H1 (cell line): ENCODE results near the gene PAX7. TPM values are rescaled to one million over a fixed set of nuclear protein-coding genes. Genes with fewer than 3 reads are reported as not detected.

ENCODE experiments used
- CTCF ChIA-PET: fragments of 300-600 bp; sonication (Branson Sonifier 250); formaldehyde crosslinking; loops from one replicate; lab custom pipeline; 2021; ENCODE audit not compliant: partially characterized antibody; lab: Charles Lee
- POLR2A ChIA-PET: fragments of 300-600 bp; sonication (Branson Sonifier 250); formaldehyde crosslinking; loops from one replicate; lab custom pipeline; 2021; ENCODE audit warnings: inconsistent platforms; ENCODE audit not compliant: partially characterized antibody; lab: Charles Lee
- DNase-seq, 2 experiments: peaks; one replicate each; pipeline versions ENCODE4 v3.0.0 to v3.0.0-alpha.2; 2010 to 2022; ENCODE audit warnings: low spot score in 2 of 2, low read depth in 1 of 2, mixed read lengths in 1 of 2
- FAIRE-seq: peaks from 2 replicates; lab custom pipeline; 2011; peaks lifted over from hg19 to GRCh38; lab: Jason Lieb, UNC
- H2AFZ ChIP-seq: 2 replicates; pipeline ENCODE4 v1.8.1; 2012; ENCODE audit warnings: low read length, inconsistent platforms
- H2AK5ac ChIP-seq: 2 replicates; pipeline ENCODE4 v1.6.1; 2013; ENCODE audit warnings: low read depth, low read length
- H2BK120ac ChIP-seq: replicated peaks from 2 replicates; pipeline ENCODE3; 2013; ENCODE audit warnings: low read depth, low read length, inconsistent platforms
- H2BK12ac ChIP-seq: 2 replicates; pipeline ENCODE4 v1.6.1; 2013; ENCODE audit warnings: low read depth, low read length
- H2BK15ac ChIP-seq: 2 replicates; pipeline ENCODE4 v1.6.1; 2013; ENCODE audit warnings: low read length
- H2BK20ac ChIP-seq: 2 replicates; pipeline ENCODE4 v1.6.1; 2013; ENCODE audit warnings: low read length
- H2BK5ac ChIP-seq: 2 replicates; pipeline ENCODE4 v1.6.1; 2013; ENCODE audit warnings: low read depth, low read length
- H3K14ac ChIP-seq: 2 replicates; pipeline ENCODE4 v1.6.1; 2013; ENCODE audit warnings: inconsistent platforms; ENCODE audit not compliant: insufficient read length
- H3K18ac ChIP-seq: 2 replicates; pipeline ENCODE4 v1.6.1; 2013; ENCODE audit warnings: low read length; ENCODE audit errors: extremely low read depth
- H3K23ac ChIP-seq: 2 replicates; pipeline ENCODE4 v1.6.1; 2013; ENCODE audit warnings: inconsistent platforms; ENCODE audit not compliant: insufficient read length
- H3K23me2 ChIP-seq: 2 replicates; pipeline ENCODE4 v1.6.1; 2013; ENCODE audit warnings: low read depth, low read length
- H3K27ac ChIP-seq: 2 replicates; pipeline ENCODE4 v1.6.1; 2011; ENCODE audit warnings: low read depth, low read length, inconsistent platforms
- H3K27me3 ChIP-seq, 4 experiments: replicated peaks in 1 of 4; 1 replicate in 1 of 4; 2 replicates in 3 of 4; pipeline versions ENCODE4 v1.6.1 to v1.8.1; 2011 to 2013; ENCODE audit warnings: low read length in 3 of 4, mild to moderate bottlenecking in 3 of 4, inconsistent platforms in 2 of 4, mixed read lengths in 2 of 4, moderate library complexity in 1 of 4; ENCODE audit not compliant: control insufficient read depth in 3 of 4, insufficient read depth in 3 of 4; ENCODE audit errors: extremely low read depth in 1 of 4
- H3K36me3 ChIP-seq, 4 experiments: 2 replicates each; pipeline versions ENCODE4 v1.6.1 to v1.8.1; 2011 to 2013; ENCODE audit warnings: mild to moderate bottlenecking in 4 of 4, low read length in 3 of 4, moderate library complexity in 2 of 4, control low read depth in 1 of 4, inconsistent platforms in 1 of 4; ENCODE audit not compliant: insufficient read depth in 4 of 4, control insufficient read depth in 2 of 4
- H3K4ac ChIP-seq: replicated peaks from 2 replicates; pipeline ENCODE3; 2013; ENCODE audit warnings: low read length, low read depth, mixed read lengths, inconsistent platforms; ENCODE audit not compliant: insufficient read length
- H3K4me1 ChIP-seq, 4 experiments: replicated peaks in 1 of 4; 1 replicate in 1 of 4; 2 replicates in 3 of 4; pipeline versions ENCODE4 v1.6.1 to v1.8.1; 2011 to 2013; ENCODE audit warnings: low read length in 3 of 4, inconsistent platforms in 2 of 4, mixed read lengths in 1 of 4; ENCODE audit not compliant: insufficient read depth in 4 of 4, control insufficient read depth in 3 of 4
- H3K4me2 ChIP-seq, 2 experiments: 2 replicates each; pipeline versions ENCODE4 v1.6.1 to v1.8.1; 2011 to 2013; ENCODE audit warnings: low read depth in 2 of 2, low read length in 2 of 2, control low read depth in 1 of 2, inconsistent platforms in 1 of 2, mild to moderate bottlenecking in 1 of 2; ENCODE audit not compliant: insufficient read depth in 1 of 2
- H3K4me3 ChIP-seq, 4 experiments: fragments of 200-600, 300-600 bp in 1 of 4; sonication (generic), shearing (Covaris generic), sonication (Bioruptor Twin) in 1 of 4; 2 replicates each; pipeline versions ENCODE4 v1.5.1 to v1.8.1; 2011 to 2016; ENCODE audit warnings: low read length in 4 of 4, low read depth in 3 of 4, control low read depth in 2 of 4, inconsistent platforms in 2 of 4, mild to moderate bottlenecking in 2 of 4, mixed read lengths in 1 of 4, moderate library complexity in 1 of 4; ENCODE audit not compliant: insufficient read depth in 2 of 4; ENCODE audit errors: extremely low read depth in 1 of 4
- H3K56ac ChIP-seq: replicated peaks from 2 replicates; pipeline ENCODE3; 2013; ENCODE audit warnings: low read depth, mild to moderate bottlenecking, mixed read lengths, low read length, inconsistent platforms; ENCODE audit not compliant: insufficient read length
- H3K79me1 ChIP-seq: 2 replicates; pipeline ENCODE4 v1.6.1; 2013; ENCODE audit warnings: low read depth, low read length, control low read depth
- H3K79me2 ChIP-seq, 2 experiments: 2 replicates each; pipeline versions ENCODE4 v1.6.1 to v1.8.1; 2012 to 2013; ENCODE audit warnings: low read length in 2 of 2, mild to moderate bottlenecking in 2 of 2, inconsistent platforms in 1 of 2; ENCODE audit not compliant: insufficient read depth in 2 of 2, control insufficient read depth in 1 of 2
- H3K9ac ChIP-seq, 4 experiments: replicated peaks in 1 of 4; 1 replicate in 1 of 4; 2 replicates in 3 of 4; pipeline versions ENCODE4 v1.6.1 to v1.8.1; 2011 to 2013; ENCODE audit warnings: low read depth in 3 of 4, low read length in 3 of 4, control low read depth in 2 of 4, mild to moderate bottlenecking in 2 of 4, moderate library complexity in 2 of 4, inconsistent platforms in 1 of 4; ENCODE audit errors: extremely low read depth in 1 of 4
- H3K9me3 ChIP-seq, 2 experiments: 2 replicates each; pipeline versions ENCODE4 v1.6.1 to v1.8.1; 2012 to 2013; ENCODE audit warnings: mild to moderate bottlenecking in 2 of 2, moderate library complexity in 2 of 2, control low read depth in 1 of 2, inconsistent platforms in 1 of 2, low read depth in 1 of 2, low read length in 1 of 2, mixed read lengths in 1 of 2; ENCODE audit not compliant: insufficient read depth in 2 of 2
- H4K20me1 ChIP-seq, 2 experiments: replicated peaks in 1 of 2; 2 replicates each; pipeline versions ENCODE3 to v1.8.1; 2011 to 2013; ENCODE audit warnings: inconsistent platforms in 2 of 2, low read length in 2 of 2, mild to moderate bottlenecking in 1 of 2; ENCODE audit not compliant: insufficient read depth in 2 of 2, control insufficient read depth in 1 of 2
- H4K5ac ChIP-seq: 2 replicates; pipeline ENCODE4 v1.6.1; 2013; ENCODE audit warnings: low read length, low read depth, mixed read lengths, inconsistent platforms; ENCODE audit not compliant: insufficient read length
- H4K8ac ChIP-seq: 2 replicates; pipeline ENCODE4 v1.8.0; 2013; ENCODE audit warnings: mild to moderate bottlenecking, moderate library complexity, low read length, inconsistent platforms; ENCODE audit not compliant: insufficient read depth; ENCODE audit errors: extremely low read depth
- H4K91ac ChIP-seq: replicated peaks from 2 replicates; pipeline ENCODE3; 2013; ENCODE audit warnings: low read length, mixed read lengths, inconsistent platforms; ENCODE audit not compliant: insufficient read length
- CBX8 ChIP-seq: fragments of 300-800, 300-1000 bp; sonication (generic); IDR thresholded peaks from 2 replicates; pipeline ENCODE4 v1.7.1; 2016; ENCODE audit warnings: low read depth, low read length, borderline replicate concordance
- HDAC2 ChIP-seq, 2 experiments: fragments of 300-600 bp in 1 of 2; sonication (generic) in 1 of 2; IDR thresholded peaks; 2 replicates each; pipeline ENCODE4 v1.6.1; 2011 to 2012; ENCODE audit warnings: low read depth in 2 of 2, low read length in 2 of 2, mild to moderate bottlenecking in 2 of 2, moderate library complexity in 2 of 2, borderline replicate concordance in 1 of 2, inconsistent platforms in 1 of 2
- RAD21 ChIP-seq, 2 experiments: IDR thresholded peaks in 1 of 2; conservative IDR thresholded peaks in 1 of 2; 2 replicates each; pipeline ENCODE4 v1.6.1; 2011; ENCODE audit warnings: low read depth in 2 of 2, low read length in 2 of 2, improper control_type of control experiment in 1 of 2, inconsistent platforms in 1 of 2, mild to moderate bottlenecking in 1 of 2, moderate library complexity in 1 of 2
- SIRT6 ChIP-seq: IDR thresholded peaks from one replicate; pipeline ENCODE4 v1.7.1; 2012; ENCODE audit warnings: low read length, inconsistent platforms
- ZNF274 ChIP-seq: IDR thresholded peaks from 2 replicates; pipeline ENCODE4 v1.7.0; 2012; ENCODE audit warnings: low read length, borderline replicate concordance; ENCODE audit errors: extremely low read depth
- WGBS, 2 experiments: shearing (Covaris generic) in 1 of 2; methylation state at CpG; one replicate each; pipeline versions ENCODE4 v1.1.6 to v1.1.7; 2013 to 2015; ENCODE audit warnings: low lambda C conversion rate in 2 of 2, mixed read lengths in 2 of 2, inconsistent platforms in 1 of 2, low coverage in 1 of 2, missing lambda C conversion rate in 1 of 2; ENCODE audit not compliant: insufficient replicate concordance in 2 of 2, insufficient coverage in 1 of 2, insufficient read length in 1 of 2; ENCODE audit errors: extremely low coverage in 1 of 2, missing lambda C conversion rate in 1 of 2; 5-methylcytosine and 5-hydroxymethylcytosine counted together
- polyA plus RNA-seq, 7 experiments: library from polyadenylated mRNA; depleted of rRNA in 3 of 7; stranded (reverse) in 5 of 7; unstranded in 2 of 7; fragments of >200 nt in 5 of 7; fragments of 200-250 nt in 2 of 7; gene quantifications; 1 replicate in 5 of 7; 2 replicates in 1 of 7; 4 replicates in 1 of 7; pipeline versions ENCODE4 v1.2.1 to v1.2.3, GENCODE V29; 2011 to 2013; ENCODE audit warnings: missing spikeins in 2 of 7, mixed read lengths in 2 of 7
- total RNA-seq: library from RNA; stranded (reverse); fragmentation: NEBNext Ultra II Directional; extraction: Animal tissue kit (Norgen Biotek cat#: 25700); gene quantifications from 2 replicates; pipeline ENCODE4 v1.2.1, GENCODE V29; 2021

The PAX7 gene
- total and polyA plus RNA-seq, 2 of the 8 experiments (the other 6 are each of a cell fraction or from before 2014, with no cell fraction given) = not detected

GRCh38 chr1:18668046-18668445 is 37.4 kb downstream of the PAX7 start:
- Histone ChIP-seq H3K9ac (no peak overlapping the region), H2BK120ac (no peak overlapping the region), H3K14ac (no peak overlapping the region), H3K79me2 (no peaks in the 10 kb centered on the region), H3K4ac (no peak overlapping the region), H3K4me3 (no peak overlapping the region), H2BK12ac (no peak overlapping the region), H2AK5ac (no peak overlapping the region), H3K18ac (no peak overlapping the region; the same call in 1 of the 2 replicates), H4K91ac (no peak overlapping the region), H3K4me2 (no peak overlapping the region), H3K56ac (no peak overlapping the region), H3K9me3 (no peaks in the 10 kb centered on the region), H2AFZ (no peak overlapping the region), H3K36me3 (no peaks in the 10 kb centered on the region), H2BK15ac (no peak overlapping the region), H3K79me1 (no peaks in the 10 kb centered on the region), H3K23me2 (no peaks in the 10 kb centered on the region), H4K20me1 (no peaks in the 10 kb centered on the region), H4K5ac (no peak overlapping the region), H3K27me3 (peaks cover 0 to 18% (median 8%) of the 10 kb centered on the region in 4 experiments; a peak in 2 of 7 replicates), H4K8ac (no peak overlapping the region), H3K4me1 (peaks cover 0 to 5% (median 1%) of the 10 kb centered on the region in 4 experiments; a peak in 4 of 7 replicates), H2BK5ac (no peak overlapping the region), H3K23ac (no peak overlapping the region), H3K27ac (no peak overlapping the region), H2BK20ac (no peak overlapping the region)
- FAIRE-seq = no peak
- TF ChIP-seq SIRT6 (no peak), RAD21 (IDR thresholded peaks at IDR 0.05 in 1 of 2, conservative IDR thresholded peaks at IDR 0.05 in 1 of 2; ENCODE audit: low read depth in 2 of 2, low read length in 2 of 2) (no peak), ZNF274 (no peak), CBX8 (no peak), HDAC2 (IDR thresholded peaks at IDR 0.05; ENCODE audit: borderline replicate concordance in 1 of 2, low read depth in 2 of 2, low read length in 2 of 2) (no peak)
- ChIA-PET CTCF (interaction anchor here (1.1 to 17.3 kb wide), 7 partner anchors 9 to 70 kb away, joined by 3 to 207 read pairs (median 5); no protein-coding TSS in a partner anchor), POLR2A (interaction anchor here (1.3 to 1.5 kb wide), 2 partner anchors 16 to 37 kb away, joined by 3 read pairs; no protein-coding TSS in a partner anchor)
- 82% methylated on average over 2 of the region's 2 CpGs; no CpG with 5 or more reads in 1 of the 2 experiments for WGBS, 2 experiments
- no peak for DNase-seq
